ENCODE results near the gene MEIS1. TPM values are rescaled to one million over a fixed set of nuclear protein-coding genes. Genes with fewer than 3 reads are reported as not detected.

MEIS1 gene
- total and polyA plus RNA-seq, 2 of the 8 experiments (the other 6 are each of a cell fraction or from before 2014, with no cell fraction given), result 0.17 to 1.2 TPM

GRCh38 chr2:66461664-66462500 lies 27.0 kb downstream of the MEIS1 start (continued):
- no peak for TF ChIP-seq TEAD4 (IDR thresholded peaks at IDR 0.05; ENCODE audit: low read depth, low read length)
- no peak for TF ChIP-seq ZNF274 (IDR thresholded peaks at IDR 0.05; ENCODE audit: borderline replicate concordance, extremely low read depth, low read length)
- no peak for TF ChIP-seq GABPA (IDR thresholded peaks at IDR 0.05; ENCODE audit: borderline replicate concordance, insufficient read depth, low read length)
- no peak for TF ChIP-seq POU5F1 (IDR thresholded peaks at IDR 0.05; ENCODE audit: low read depth, low read length)
- no peak for TF ChIP-seq HDAC2 (IDR thresholded peaks at IDR 0.05; ENCODE audit: borderline replicate concordance in 1 of 2, low read depth in 2 of 2, low read length in 2 of 2)
- TF ChIP-seq GTF2F1 (IDR thresholded peaks at IDR 0.05; ENCODE audit: borderline replicate concordance, low read depth, low read length), result no peak
- TF ChIP-seq POLR2AphosphoS5 (IDR thresholded peaks at IDR 0.05; ENCODE audit: low read depth, low read length), result no peak
- no peak for TF ChIP-seq TCF12 (IDR thresholded peaks at IDR 0.05; ENCODE audit: low read depth, low read length)
- no peak for TF ChIP-seq NANOG (IDR thresholded peaks at IDR 0.05; ENCODE audit: insufficient read depth, low read depth, low read length, poor library complexity, severe bottlenecking)
- TF ChIP-seq CBX8 (IDR thresholded peaks at IDR 0.05; ENCODE audit: borderline replicate concordance, low read depth, low read length), result no peak
- no peak for TF ChIP-seq PHF8 (conservative IDR thresholded peaks at IDR 0.05; ENCODE audit: low read depth, low read length)

Measured in H1 (cell line).